ENCODE data around the gene RAP1GAP2. TPM values are rescaled to one million over a fixed set of nuclear protein-coding genes. Genes with fewer than 3 reads are reported as not detected.

The RAP1GAP2 gene
- total RNA-seq, 2 donors from 2014 or later, result 77.3 to 109 TPM

GRCh38 chr17:2933606-2934005 is 137.4 kb downstream of the RAP1GAP2 start:
- Mint-ChIP-seq H3K36me3 (ENCODE audit: low read depth) (peaks cover 5% of the 10 kb centered on the region), H3K27ac (no peak overlapping the region), H3K4me1 (peaks cover 28% of the 10 kb centered on the region), H3K27me3 (no peaks in the 10 kb centered on the region), H3K4me3 (no peak overlapping the region)
- no peak for ATAC-seq
- no peak for DNase-seq
- H3K9me3 ChIP-seq (ENCODE audit: control insufficient read depth, low read length, poor library complexity, severe bottlenecking), result no peaks in the 10 kb centered on the region

GRCh38 chr17:2935632-2936031 is 139.4 kb downstream of the RAP1GAP2 start:
- no peaks in the 10 kb centered on the region for H3K9me3 ChIP-seq (ENCODE audit: control insufficient read depth, low read length, poor library complexity, severe bottlenecking)
- no peak overlapping the region for H3K27ac Mint-ChIP-seq
- peaks cover 19% of the 10 kb centered on the region for H3K4me1 Mint-ChIP-seq
- no peaks in the 10 kb centered on the region for H3K27me3 Mint-ChIP-seq
- no peak for ATAC-seq
- H3K4me3 Mint-ChIP-seq, result no peak overlapping the region
- peaks cover 5% of the 10 kb centered on the region for H3K36me3 Mint-ChIP-seq (ENCODE audit: low read depth)
- DNase-seq, result no peak

GRCh38 chr17:2936351-2936750 is 140.1 kb downstream of the RAP1GAP2 start:
- DNase-seq, result no peak
- Mint-ChIP-seq H3K4me1 (peaks cover 18% of the 10 kb centered on the region), H3K4me3 (peak overlapping the region; percentile 39), H3K36me3 (ENCODE audit: low read depth) (peaks cover 5% of the 10 kb centered on the region), H3K27ac (peak overlapping the region; percentile 75), H3K27me3 (no peaks in the 10 kb centered on the region)
- H3K9me3 ChIP-seq (ENCODE audit: control insufficient read depth, low read length, poor library complexity, severe bottlenecking), result no peaks in the 10 kb centered on the region
- ATAC-seq, result no peak

DNA sequence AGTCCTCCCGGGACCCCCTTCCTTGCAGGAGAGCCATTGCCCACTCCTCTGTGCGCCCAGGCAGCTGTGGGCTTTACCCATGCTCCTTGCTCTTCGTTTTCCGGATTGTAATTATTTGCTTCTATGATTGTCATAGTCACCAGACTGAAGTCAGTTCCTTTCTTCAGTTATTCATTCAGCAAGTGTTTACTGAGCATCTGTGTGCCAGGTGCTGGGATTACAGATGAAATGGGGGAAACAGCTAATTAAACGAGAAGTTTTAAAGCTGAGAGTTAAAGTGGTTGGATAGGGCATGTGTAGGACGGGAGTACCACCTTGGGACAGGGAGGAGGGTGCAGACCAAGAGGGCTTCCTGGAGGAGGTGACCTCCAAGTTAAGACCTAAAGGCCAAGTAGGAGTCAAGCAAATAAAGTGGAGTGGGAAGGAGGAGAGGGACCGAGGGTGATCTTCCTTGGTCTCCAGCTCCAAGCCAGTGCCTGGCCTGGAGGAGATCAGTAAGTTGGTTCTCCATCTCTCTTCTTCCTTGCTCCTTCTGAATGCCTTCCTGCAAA is 140.6 kb downstream of the RAP1GAP2 start:
- H3K27ac Mint-ChIP-seq, result peak overlapping the region; percentile 75
- no peaks in the 10 kb centered on the region for H3K9me3 ChIP-seq (ENCODE audit: control insufficient read depth, low read length, poor library complexity, severe bottlenecking)
- no peak overlapping the region for H3K4me3 Mint-ChIP-seq
- H3K36me3 Mint-ChIP-seq (ENCODE audit: low read depth), result peaks cover 5% of the 10 kb centered on the region
- H3K27me3 Mint-ChIP-seq, result no peaks in the 10 kb centered on the region
- DNase-seq (no peak), ATAC-seq (no peak)
- H3K4me1 Mint-ChIP-seq, result peaks cover 18% of the 10 kb centered on the region

GRCh38 chr17:2937331-2938003 is 141.2 kb downstream of the RAP1GAP2 start:
- no peaks in the 10 kb centered on the region for H3K27me3 Mint-ChIP-seq
- peaks cover 5% of the 10 kb centered on the region for H3K36me3 Mint-ChIP-seq (ENCODE audit: low read depth)
- H3K4me3 Mint-ChIP-seq, result no peak overlapping the region
- peaks cover 18% of the 10 kb centered on the region for H3K4me1 Mint-ChIP-seq
- H3K27ac Mint-ChIP-seq, result peak overlapping the region; percentile 39
- no peaks in the 10 kb centered on the region for H3K9me3 ChIP-seq (ENCODE audit: control insufficient read depth, low read length, poor library complexity, severe bottlenecking)
- DNase-seq, result no peak
- no peak for ATAC-seq

DNA sequence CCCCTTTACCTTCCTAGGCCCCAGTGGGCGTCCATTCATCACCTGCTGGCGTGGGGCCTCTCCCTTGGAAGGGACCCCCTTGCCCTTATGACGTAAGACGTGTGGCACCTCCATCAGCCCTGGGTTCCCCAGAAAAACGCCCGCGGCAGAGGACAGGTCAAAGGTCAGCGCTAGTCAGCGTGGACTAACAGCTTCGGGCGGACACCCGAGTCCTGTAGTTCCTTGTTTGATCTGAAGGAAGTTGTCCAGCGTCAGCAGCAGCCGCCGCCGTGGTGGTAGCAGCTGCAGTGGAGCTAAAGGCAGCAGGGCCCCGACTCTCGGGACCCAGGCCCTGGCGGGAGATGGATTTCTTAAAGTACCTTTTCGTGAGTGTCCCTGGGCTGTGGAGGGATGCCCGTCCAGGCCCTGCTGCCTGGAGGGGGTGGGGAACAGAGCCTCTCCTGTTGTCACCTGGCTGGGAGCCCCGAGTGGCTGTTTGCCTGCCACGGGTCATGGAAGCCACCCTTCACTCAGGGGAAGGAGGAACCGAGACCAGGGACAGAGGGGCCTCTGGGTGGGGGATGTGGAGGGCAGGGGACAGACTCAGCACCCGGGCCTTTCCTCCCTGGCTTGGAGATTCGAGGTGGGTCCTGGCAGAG is 143.6 kb downstream of the RAP1GAP2 start:
- H3K9me3 ChIP-seq (ENCODE audit: control insufficient read depth, low read length, poor library complexity, severe bottlenecking), result no peaks in the 10 kb centered on the region
- Mint-ChIP-seq H3K27ac (no peak overlapping the region), H3K27me3 (no peaks in the 10 kb centered on the region), H3K4me1 (peaks cover 32% of the 10 kb centered on the region), H3K4me3 (no peak overlapping the region), H3K36me3 (ENCODE audit: low read depth) (peaks cover 2% of the 10 kb centered on the region)
- no peak for ATAC-seq
- no peak for DNase-seq

- ATAC-seq (no peak), DNase-seq (no peak)
- no peaks in the 10 kb centered on the region for H3K9me3 ChIP-seq (ENCODE audit: control insufficient read depth, low read length, poor library complexity, severe bottlenecking)
- H3K36me3 Mint-ChIP-seq (ENCODE audit: low read depth), result peaks cover 2% of the 10 kb centered on the region
- no peaks in the 10 kb centered on the region for H3K27me3 Mint-ChIP-seq
- no peak overlapping the region for H3K4me3 Mint-ChIP-seq
- H3K4me1 Mint-ChIP-seq, result peaks cover 35% of the 10 kb centered on the region
- no peak overlapping the region for H3K27ac Mint-ChIP-seq
These were observed 144.1 kb downstream of the RAP1GAP2 start for GRCh38 chr17:2940352-2940751.

DNA sequence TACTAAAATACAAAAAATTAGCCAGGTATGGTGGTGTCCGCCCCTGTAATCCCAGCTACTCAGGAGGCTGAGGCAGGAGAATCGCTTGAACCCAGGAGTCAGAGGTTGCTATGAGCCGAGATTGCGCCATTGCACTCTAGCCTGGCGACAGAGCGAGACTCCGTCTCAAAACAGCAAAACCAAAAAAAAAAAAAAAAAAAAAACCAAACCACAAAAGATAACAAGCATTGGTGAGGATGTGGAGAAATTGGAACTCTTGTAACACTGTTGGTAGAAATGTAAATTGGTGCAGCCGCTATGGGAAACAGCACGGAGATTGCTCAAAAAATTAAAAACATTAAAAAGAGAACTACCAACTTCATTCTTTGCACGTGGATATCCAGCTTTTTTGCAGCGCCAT is 147.7 kb downstream of the RAP1GAP2 start:
- H3K4me3 Mint-ChIP-seq, result peak overlapping the region; percentile 55
- peak; percentile 71 for ATAC-seq
- H3K27ac Mint-ChIP-seq, result no peak overlapping the region
- H3K9me3 ChIP-seq (ENCODE audit: control insufficient read depth, low read length, poor library complexity, severe bottlenecking), result no peaks in the 10 kb centered on the region
- H3K27me3 Mint-ChIP-seq, result no peaks in the 10 kb centered on the region
- no peak for DNase-seq
- peaks cover 36% of the 10 kb centered on the region for H3K4me1 Mint-ChIP-seq
- no peaks in the 10 kb centered on the region for H3K36me3 Mint-ChIP-seq (ENCODE audit: low read depth)

DNA sequence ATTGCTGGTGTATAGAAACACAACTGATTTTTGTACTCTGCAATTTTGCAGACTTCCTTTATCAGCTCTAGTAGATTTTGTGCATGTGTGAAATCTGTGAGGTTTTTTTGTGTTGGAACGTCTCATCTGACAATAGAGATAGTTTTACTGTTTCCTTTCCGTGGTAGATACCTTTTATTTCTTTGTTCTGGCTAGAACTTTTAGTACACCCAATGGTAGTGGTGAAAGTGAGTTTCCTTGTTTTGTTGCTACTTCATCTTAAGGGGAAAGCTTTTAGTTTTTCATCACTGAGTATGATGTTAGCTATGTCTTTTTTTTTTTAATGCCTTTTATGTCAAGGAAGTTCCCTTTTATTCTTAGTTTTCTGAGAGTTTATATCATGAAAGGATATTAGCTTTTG is 149.1 kb downstream of the RAP1GAP2 start:
- Mint-ChIP-seq H3K4me1 (peaks cover 36% of the 10 kb centered on the region), H3K27ac (no peak overlapping the region), H3K36me3 (ENCODE audit: low read depth) (no peaks in the 10 kb centered on the region), H3K4me3 (peak overlapping the region; percentile 25), H3K27me3 (no peaks in the 10 kb centered on the region)
- DNase-seq, result no peak
- no peak for ATAC-seq
- no peaks in the 10 kb centered on the region for H3K9me3 ChIP-seq (ENCODE audit: control insufficient read depth, low read length, poor library complexity, severe bottlenecking)

DNA sequence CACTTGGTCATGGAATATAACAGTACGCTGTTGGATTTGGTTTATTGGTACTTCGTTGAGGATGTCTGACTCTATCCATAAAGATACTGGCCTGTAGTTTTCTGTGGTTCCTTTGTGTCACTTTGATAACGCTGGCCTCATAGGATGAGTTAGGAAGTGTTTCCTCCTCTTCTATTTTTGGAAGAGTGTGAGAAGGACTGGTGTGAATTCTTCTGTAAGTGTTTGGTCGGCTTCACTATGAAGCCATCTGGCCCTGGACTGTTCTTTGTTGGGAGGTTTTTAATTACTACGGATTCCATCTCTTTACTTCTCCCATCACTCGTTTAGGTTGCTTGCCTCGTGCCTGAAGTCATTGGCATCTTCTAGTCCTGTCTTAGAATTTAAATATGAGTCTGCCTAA is 149.9 kb downstream of the RAP1GAP2 start:
- Mint-ChIP-seq H3K4me3 (no peak overlapping the region), H3K36me3 (ENCODE audit: low read depth) (no peaks in the 10 kb centered on the region), H3K27me3 (no peaks in the 10 kb centered on the region), H3K27ac (no peak overlapping the region), H3K4me1 (peaks cover 36% of the 10 kb centered on the region)
- ATAC-seq, result no peak
- no peaks in the 10 kb centered on the region for H3K9me3 ChIP-seq (ENCODE audit: control insufficient read depth, low read length, poor library complexity, severe bottlenecking)
- DNase-seq, result no peak

GRCh38 chr17:2947588-2947950 is 151.3 kb downstream of the RAP1GAP2 start:
- DNase-seq, result no peak
- H3K4me1 Mint-ChIP-seq, result peaks cover 42% of the 10 kb centered on the region
- no peaks in the 10 kb centered on the region for H3K9me3 ChIP-seq (ENCODE audit: control insufficient read depth, low read length, poor library complexity, severe bottlenecking)
- no peaks in the 10 kb centered on the region for H3K27me3 Mint-ChIP-seq
- H3K4me3 Mint-ChIP-seq, result no peak overlapping the region
- H3K36me3 Mint-ChIP-seq (ENCODE audit: low read depth), result no peaks in the 10 kb centered on the region
- H3K27ac Mint-ChIP-seq, result no peak overlapping the region
- ATAC-seq, result no peak

DNA sequence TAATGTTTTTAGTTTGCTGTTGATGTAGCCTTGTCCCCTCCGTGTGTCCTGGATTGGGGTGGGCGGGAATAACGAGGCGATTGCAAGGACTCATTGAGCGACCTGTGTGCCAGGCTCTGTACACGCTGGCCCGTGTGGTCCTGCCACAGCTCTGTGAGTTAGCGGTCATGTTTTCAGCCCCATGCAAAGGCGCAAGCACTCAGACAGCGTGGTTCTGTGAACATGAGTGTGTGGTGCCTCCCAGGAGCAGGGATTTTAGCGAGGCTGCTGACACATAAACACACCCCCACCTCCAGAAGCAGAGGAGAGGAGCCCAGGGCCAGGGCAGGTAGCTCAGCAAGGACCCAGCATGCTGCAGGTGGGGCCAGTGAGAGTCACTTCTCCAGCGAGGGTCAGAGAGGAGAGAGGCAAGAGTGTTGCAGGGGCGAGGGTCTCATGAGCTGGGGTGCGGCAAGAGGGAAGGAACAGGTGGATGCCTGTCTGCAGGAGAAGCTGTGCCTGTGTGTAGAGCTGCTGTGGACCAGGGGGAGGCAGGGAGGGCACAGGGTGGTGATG is 151.8 kb downstream of the RAP1GAP2 start:
- Mint-ChIP-seq H3K4me3 (no peak overlapping the region), H3K27ac (no peak overlapping the region)

DNA sequence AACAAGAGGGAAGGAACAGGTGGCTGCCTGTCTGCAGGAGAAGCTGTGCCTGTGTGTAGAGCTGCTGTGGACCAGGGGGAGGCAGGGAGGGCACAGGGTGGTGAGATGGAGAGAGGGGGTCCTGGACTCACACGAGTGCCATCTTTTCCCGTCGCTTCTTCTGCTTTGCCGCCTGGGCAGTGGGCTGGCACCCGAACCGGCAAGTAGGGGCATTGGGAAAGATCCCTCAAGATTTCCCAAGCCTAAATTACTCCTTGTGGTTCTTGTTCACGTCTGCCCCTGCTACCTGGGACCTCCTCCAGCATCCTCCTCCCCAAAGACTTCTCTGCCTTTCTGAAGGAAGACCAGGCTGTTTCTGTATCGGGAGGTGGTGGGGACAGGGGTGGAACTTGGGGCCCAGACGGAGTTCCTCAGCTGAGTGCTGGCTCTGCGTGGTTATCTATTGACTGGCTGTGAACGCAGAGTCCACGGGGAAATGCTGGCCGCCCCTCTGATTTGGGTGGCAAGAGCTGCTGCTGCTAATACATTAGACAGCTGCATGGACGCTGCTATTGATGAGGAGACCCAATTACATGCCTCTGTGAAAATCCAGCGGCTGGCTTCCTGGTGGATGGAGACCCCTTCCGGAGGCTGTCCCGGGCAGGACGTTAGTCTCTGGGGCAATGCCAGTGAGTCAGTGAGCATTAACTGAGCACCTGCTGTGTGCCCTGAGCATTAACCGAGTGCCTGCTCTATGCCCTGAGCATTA is 152.7 kb downstream of the RAP1GAP2 start:
- no peaks in the 10 kb centered on the region for H3K36me3 Mint-ChIP-seq (ENCODE audit: low read depth)
- DNase-seq (no peak), ATAC-seq (no peak)
- no peak overlapping the region for H3K27ac Mint-ChIP-seq
- peaks cover 37% of the 10 kb centered on the region for H3K4me1 Mint-ChIP-seq
- no peak overlapping the region for H3K4me3 Mint-ChIP-seq
- no peaks in the 10 kb centered on the region for H3K9me3 ChIP-seq (ENCODE audit: control insufficient read depth, low read length, poor library complexity, severe bottlenecking)
- no peaks in the 10 kb centered on the region for H3K27me3 Mint-ChIP-seq

More for the DNA sequence above, 151.8 kb downstream of the RAP1GAP2 start:
- DNase-seq, result no peak
- no peaks in the 10 kb centered on the region for H3K36me3 Mint-ChIP-seq (ENCODE audit: low read depth)
- no peak for ATAC-seq
- H3K4me1 Mint-ChIP-seq, result peaks cover 39% of the 10 kb centered on the region
- no peaks in the 10 kb centered on the region for H3K27me3 Mint-ChIP-seq
- H3K9me3 ChIP-seq (ENCODE audit: control insufficient read depth, low read length, poor library complexity, severe bottlenecking), result no peaks in the 10 kb centered on the region
